GM12892 (cell line): ENCODE data around the gene GPC5.

Source experiments
- POLR2A ChIP-seq: IDR thresholded peaks from 2 replicates; pipeline ENCODE4 v1.6.1; 2011; ENCODE audit warnings: low read depth, low read length, control low read depth
- POLR2AphosphoS5 ChIP-seq: IDR thresholded peaks from 2 replicates; pipeline ENCODE4 v1.6.1; 2011; ENCODE audit warnings: low read depth, low read length, control low read depth
- TAF1 ChIP-seq: IDR thresholded peaks from 2 replicates; pipeline ENCODE4 v1.6.1; 2011; ENCODE audit warnings: low read depth, mild to moderate bottlenecking, control low read depth, low read length, borderline replicate concordance

- TF ChIP-seq TAF1 = no peak
- no peak for TF ChIP-seq POLR2A
- no peak for TF ChIP-seq POLR2AphosphoS5
Observed at GRCh38 chr13:91417660-91418325, 19.4 kb downstream of the GPC5 start.
